Stimulated activated CD4-positive, alpha-beta T cell treated with anti-CD3 and anti-CD28 coated beads, TNF-alpha, amount 100 ng/mL, for 4 hours (primary cell): Measurements from ENCODE around the gene GGCX.
"Not testable (repeated sequence)": the region's sequence is repeated elsewhere in the genome, so short reads cannot be mapped to it uniquely, and the experiment has no call there.

Experiments used
- DNase-seq, 3 experiments: peaks; one replicate each; pipeline ENCODE4 v3.0.0-alpha.2; 2020; ENCODE audit warnings: low read depth in 3 of 3

The GGCX gene

GRCh38 chr2:85575739-85576138, 14.4 kb upstream of the GGCX start:
- no peak for DNase-seq

DNA sequence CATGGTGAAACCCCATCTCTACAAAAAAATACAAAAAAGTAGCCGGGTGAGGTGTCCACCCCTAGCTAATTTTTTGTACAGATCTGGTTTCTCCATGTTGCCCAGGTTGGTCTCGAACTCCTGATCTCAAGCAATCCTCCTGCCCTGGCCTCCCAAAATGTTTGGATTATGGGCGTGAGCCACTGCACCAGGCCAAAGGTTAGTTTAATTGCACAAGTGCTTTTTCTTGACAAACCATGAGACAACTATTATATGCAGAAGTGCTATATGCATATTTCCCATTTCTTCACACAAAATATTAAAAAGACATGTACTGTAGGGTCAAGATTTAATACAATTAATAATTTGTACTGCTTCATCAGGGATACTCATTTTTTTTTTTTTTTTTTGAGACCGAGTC, 5.0 kb upstream of the GGCX start:
- DNase-seq, result no peak

- DNase-seq, result no peak
These were observed 2.9 kb upstream of the GGCX start for GRCh38 chr2:85564144-85564563.

GRCh38 chr2:85560812-85561279, 447 bp downstream of the GGCX start:
- DNase-seq, result no peak

GRCh38 chr2:85560403-85560726, 928 bp downstream of the GGCX start:
- not testable (repeated sequence) for DNase-seq

GRCh38 chr2:85558160-85558559, 3.1 kb downstream of the GGCX start:
- no peak for DNase-seq

DNA sequence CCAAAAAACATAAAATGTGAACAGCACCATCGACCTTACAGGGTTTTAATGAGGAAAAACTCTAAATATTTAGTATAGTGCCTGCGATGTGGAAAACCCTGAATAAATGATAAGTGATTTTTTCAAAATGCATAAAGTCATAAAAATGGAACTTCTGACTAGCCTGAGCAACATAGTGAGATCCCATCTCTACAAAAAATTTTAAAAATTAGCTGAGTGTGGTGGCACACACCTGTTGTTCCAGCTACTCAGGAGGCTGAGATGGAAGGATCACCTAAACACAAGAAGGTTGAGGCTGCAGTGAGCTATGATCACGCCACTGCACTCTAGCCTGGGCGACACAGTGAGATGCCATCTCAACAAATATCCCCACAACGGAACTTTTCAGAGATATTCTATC, 4.2 kb downstream of the GGCX start:
- DNase-seq, result no peak

DNA sequence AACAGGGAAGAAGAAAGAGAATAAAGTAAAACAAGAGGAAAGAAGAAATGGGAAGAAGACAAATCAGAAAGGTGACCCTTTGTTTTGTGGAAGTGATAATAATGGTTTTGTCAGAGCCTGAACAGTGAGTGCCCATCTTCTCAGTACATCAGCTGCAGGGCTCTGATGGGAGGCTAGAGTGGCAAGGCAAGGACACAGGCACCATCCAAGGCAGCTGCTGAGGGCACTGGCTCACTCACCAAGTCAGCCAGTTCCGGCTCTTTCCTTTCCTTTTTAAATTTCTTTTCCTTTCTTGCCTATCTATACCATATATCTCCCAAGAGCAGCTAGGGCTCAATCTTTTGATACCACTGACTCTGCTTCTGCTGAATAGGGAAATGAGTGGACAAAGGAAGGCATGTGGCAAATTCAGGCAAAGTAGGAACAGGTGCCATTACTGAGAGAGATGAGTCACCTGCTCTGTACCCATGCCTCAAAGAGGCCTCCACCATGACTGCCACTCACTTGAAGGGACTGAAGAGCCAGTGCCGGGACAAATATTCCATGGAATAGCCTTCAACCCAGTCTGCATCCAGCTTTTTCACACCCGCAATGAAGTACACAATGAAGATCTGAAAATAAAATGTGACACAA, 6.2 kb downstream of the GGCX start:
- no peak for DNase-seq

DNA sequence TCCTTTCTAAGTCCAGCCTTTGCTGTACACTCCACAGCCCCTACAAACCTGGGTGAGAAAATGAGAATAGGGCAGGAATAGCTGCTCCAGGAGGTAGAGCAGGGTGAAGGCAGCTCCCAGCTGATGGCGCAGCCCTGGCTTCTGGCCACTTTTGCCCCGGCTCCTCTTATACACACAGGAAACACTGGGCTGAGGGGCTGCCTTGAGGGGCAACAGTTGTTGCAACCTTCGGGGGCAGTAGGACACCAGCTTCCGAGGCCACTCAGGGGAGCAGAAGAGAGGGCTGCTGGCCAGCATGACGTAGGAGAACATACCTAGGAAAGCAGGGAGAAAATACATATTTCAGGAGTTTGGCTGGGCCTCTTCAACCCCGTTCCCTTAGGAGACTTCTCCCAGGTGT, 8.1 kb downstream of the GGCX start:
- no peak for DNase-seq

DNA sequence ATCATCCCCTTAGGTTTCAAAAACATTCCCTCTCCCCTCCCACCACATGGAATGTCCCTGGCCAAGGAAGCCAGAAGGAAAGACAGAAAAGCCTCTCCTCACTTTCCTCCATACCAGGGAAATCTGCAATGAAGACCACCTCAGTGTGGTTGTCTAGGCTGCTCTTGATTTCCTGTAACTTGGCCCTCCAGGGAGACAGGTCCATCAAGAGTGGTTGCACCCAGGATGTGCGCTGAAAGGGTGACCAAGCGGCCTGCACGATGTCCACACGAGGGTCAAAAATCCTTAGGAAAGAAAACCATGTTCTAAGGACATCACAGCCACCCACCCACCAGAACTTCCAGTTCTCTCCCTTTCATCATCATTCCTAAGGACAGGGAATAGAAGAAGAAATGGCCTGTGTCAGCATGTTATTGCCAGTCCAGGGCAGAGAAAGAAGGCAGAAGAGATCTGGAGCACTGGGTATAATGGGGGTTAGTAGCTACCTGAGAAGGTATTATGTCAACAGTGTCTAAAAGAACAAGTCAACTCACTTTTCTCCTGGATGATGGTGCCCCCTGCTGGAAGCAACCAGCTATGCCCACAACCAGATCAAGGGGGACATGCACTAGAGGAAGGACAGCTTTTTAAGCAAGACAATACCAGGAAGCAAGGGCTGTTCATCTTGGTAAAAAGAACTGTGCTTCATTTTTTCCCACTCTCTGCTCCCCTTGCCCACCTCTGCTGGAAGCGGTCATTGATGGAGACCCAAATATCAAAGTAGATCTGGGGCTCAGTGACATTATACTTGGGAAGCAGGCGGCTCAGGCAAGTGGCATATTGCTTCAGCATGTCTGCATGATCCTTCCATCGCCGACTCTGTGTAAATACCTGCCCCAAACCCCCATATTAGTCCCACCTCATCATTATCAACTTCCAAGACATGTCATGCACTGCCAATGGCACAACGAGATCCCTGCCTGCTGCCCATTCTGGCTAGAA, 9.3 kb downstream of the GGCX start:
- peak; percentile 58 to 85 (median 74) for DNase-seq

DNA sequence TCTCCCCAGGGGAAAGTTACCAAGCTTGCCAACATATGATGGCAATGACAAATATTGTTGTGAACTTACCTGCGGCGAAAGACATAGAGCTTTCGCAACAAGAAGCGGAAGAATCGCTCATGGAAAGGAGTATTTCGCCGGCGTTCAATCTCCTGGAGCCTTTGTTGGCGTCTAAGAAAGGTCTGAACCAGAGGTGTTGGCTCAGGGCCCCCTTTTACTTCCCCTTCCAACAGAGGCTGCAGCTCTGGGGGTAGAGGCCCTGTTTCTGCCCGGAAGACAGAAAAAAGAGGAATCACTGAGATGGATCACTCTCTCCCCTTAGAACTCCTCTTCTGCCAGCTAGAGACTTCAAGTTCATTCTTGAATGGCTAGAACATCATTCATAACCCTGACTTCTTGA, 10.8 kb downstream of the GGCX start:
- no peak for DNase-seq

DNA sequence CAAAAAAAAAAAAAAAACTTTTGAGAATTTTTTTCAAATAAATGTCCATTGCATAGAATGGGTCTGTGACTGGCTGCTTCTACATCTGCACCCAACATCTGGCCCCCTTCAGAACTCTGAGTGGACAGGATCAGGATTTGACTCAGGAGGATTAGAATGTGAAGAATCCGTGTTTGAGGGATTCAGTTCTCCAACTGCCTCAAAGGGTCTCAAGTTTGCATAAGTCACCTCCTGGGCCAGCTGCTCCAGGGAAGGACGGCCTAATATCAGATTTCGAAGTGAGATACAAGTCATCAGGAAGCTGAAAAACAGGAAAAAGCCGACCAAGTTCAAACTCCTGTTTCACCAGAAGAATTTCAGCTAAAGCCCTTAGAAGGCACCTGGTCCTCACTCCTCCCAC, 11.5 kb downstream of the GGCX start:
- DNase-seq, result no peak

DNA sequence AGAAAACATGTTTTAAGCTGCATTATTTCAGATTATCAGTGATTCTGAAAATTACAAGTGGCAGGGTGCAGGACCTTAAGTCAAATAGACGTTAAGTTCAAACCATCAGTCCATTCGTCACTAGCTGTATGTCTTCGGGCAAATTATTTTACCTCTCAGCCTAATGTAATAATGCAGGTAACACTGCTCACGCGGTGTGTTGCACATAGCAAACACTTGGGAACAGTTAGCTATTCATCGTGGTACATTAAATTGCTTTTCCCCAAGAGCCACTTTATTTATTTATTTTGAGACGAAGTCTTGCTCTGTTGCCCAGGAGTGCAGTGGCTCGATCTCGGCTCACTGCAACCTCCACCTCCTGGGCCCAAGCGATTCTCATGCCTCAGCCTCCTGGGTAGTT, 12.2 kb downstream of the GGCX start:
- no peak for DNase-seq

GRCh38 chr2:85548608-85548900, 12.7 kb downstream of the GGCX start:
- DNase-seq, result no peak

DNA sequence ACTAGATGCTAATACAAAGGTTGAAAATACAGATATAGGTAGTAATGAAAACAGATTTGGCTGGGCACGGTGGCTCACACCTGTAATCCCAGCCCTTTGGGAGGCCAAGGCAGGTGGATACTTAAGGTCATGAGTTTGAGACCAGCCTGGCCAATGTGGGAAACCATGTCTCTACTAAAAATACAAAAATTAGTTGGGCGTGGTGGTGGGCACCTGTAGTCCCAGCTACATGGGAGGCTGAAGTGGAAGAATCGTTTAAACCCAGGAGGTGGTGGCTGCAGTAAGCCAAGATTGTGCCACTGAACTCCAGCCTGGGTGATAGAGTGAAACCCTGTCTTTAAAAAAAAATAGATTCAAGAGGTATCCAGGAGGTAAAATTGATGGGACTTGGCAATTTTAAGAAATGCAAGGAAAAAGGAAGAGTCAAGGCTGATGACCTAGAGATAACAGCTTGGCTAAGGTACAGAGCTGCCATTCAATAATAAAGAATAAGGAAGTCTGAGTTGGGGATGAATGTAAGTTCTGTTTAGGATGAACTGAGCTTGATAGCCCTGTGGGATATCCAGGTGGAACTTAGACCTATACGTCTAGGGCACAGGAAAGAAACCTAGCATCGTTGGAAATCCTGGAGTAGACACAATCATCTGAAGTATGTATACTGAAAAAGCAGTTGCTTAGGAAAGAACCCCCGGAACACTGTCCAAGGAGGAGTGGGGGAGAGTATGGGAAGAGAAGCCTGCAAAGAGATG, 13.3 kb downstream of the GGCX start:
- no peak for DNase-seq

DNA sequence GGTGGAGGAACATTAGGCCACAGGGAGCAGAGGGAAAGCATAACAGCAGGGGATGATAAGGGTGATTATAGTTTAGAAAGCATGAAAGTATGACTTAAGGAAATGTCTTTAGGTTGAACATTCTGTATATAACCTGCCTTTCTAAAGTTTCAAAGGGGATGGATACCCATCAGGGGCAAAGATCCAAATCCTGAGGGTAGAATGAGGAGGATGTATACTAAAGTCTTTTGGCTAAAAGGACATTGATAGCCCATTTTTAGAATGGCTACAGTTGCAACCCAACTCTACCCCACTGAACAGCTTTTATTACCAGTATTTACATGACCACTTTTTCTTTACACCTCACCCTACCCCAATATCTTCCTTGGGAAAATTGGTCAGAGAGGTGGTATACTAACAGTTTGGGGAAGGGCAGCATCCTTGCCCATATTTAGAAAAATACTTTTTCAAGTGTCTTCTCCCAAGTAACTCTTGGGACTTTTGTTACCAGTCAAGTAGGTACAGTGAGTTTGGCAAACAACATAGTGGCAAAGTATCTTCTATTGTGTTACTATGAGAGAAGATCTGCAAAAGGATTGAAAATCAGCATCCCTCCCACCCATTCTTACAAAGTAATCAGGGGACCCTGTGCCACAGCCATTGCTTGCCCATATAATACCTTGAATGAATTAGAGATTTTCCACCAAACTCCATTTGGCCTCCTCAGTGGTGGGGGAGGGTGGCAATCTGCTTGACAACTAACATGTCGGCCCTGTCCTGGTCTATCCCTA, 14.0 kb downstream of the GGCX start:
- DNase-seq, result no peak

DNA sequence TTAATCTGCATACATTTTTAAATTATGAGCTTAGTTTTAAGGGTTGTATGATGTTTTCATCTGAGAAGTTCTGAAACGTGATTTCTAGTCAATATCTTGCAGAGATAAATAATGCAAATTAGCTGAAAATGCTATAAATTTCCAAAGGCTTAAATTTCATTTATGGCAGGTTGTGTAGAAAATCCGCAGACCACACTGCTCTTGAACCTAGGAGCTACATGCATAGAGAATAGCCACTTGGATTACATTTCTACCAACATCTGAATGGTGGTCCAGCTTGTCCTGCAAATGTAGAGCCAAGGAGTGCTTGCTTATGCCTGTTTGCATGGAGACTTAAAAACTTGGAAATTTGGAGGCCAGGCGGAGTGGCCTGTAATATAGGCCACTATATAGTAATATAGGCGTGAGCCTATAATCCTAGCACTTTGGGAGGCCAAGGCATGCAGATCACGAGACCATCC, 15.5 kb downstream of the GGCX start:
- DNase-seq, result no peak

DNA sequence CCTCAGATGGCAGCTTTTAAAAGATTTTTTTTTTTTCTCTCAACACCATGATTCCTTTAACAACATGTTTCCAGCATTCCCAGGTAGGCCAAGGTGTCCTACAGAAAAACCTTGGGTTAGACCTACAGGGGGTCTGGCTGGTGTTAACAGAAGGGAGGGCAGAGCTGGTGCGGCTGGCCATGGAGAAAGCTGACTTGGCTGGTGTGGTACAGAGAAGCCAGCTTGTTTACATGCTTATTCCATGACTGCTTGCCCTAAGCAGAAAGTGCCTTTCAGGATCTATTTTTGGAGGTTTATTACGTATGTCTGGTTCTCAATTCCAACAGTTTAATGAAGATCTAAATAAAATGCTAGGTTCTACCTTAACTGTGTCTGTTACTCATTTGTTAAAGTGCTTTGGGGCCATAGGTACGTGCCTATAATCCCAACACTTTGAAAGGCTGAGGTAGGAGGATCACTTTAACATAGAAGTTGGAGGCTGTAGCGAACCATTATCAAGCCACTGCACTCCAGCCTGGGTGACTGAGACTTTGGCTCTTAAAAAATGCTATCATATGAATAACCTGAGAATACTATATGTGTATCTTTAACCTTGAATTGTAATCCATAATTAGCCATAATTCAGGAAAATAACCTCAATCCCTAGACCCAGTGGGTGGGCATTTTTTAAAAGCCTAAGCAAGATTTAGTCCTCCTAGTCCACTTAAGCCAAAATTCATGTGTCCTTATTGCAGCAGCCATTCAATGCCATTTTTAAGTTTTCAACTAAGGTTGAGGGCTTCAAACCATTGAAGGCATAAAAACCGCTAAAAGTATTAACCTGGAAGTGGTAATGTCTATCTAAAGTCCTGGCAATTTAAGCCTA, 16.1 kb downstream of the GGCX start:
- not testable (repeated sequence) for DNase-seq

DNA sequence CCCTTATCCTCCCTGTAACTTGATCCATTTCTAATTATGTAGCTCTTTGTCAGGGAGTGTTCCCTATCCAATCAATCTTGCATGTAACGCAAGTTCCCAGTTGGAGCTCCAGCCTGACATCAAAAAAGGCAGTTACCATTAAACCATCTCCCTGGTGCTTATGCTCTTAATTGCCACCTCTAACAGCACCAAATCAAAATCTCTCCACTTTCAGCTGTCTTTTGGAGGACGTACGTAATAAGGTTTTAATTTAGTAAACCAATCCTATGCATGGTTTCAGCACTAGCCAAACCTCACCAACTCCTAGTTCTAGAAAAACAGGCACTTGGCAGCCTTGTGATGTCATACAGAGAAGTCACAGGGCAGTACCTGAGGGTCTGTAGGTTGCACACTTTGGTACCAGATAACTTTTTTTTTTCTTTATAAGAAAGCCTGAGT, 17.0 kb downstream of the GGCX start:
- not testable (repeated sequence) for DNase-seq

GRCh38 chr2:85542777-85543176, 18.5 kb downstream of the GGCX start:
- no peak for DNase-seq
